GM12873 (cell line): Measurements from ENCODE around the gene MAPK8IP1.

Experiments used
- TF ChIP-seq, protein P1 (sequence below): IDR thresholded peaks from 2 replicates; pipeline ENCODE4 v1.5.1; 2012; ENCODE audit warnings: low read depth, mild to moderate bottlenecking, moderate library complexity, low read length, control low read depth; ENCODE audit not compliant: insufficient read depth; ENCODE audit errors: missing control alignments

MAPK8IP1 gene

DNA sequence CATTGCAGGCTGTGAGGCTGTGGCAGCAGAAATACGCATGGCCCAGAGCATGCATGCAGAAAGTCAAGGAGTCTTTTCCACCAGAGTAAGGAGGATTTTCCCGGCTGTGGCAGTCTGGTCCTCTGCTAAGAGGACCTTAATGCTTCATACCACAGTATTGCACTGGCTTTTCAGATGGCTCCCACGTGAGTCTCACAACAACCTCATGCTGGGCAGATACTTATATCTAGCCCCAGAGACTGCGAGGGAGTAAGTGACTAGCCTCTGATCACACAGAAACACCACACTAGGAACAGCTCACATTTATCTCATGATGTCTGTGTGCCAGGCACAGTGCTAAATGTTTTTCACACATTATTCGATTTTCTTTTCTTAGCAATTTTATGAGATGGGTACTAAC is 30.1 kb upstream of the MAPK8IP1 start:
- TF ChIP-seq, protein P1, sequence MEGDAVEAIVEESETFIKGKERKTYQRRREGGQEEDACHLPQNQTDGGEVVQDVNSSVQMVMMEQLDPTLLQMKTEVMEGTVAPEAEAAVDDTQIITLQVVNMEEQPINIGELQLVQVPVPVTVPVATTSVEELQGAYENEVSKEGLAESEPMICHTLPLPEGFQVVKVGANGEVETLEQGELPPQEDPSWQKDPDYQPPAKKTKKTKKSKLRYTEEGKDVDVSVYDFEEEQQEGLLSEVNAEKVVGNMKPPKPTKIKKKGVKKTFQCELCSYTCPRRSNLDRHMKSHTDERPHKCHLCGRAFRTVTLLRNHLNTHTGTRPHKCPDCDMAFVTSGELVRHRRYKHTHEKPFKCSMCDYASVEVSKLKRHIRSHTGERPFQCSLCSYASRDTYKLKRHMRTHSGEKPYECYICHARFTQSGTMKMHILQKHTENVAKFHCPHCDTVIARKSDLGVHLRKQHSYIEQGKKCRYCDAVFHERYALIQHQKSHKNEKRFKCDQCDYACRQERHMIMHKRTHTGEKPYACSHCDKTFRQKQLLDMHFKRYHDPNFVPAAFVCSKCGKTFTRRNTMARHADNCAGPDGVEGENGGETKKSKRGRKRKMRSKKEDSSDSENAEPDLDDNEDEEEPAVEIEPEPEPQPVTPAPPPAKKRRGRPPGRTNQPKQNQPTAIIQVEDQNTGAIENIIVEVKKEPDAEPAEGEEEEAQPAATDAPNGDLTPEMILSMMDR = no peak

- TF ChIP-seq, protein P1 = no peak
These were observed 29.4 kb upstream of the MAPK8IP1 start for GRCh38 chr11:45856044-45856468.

DNA sequence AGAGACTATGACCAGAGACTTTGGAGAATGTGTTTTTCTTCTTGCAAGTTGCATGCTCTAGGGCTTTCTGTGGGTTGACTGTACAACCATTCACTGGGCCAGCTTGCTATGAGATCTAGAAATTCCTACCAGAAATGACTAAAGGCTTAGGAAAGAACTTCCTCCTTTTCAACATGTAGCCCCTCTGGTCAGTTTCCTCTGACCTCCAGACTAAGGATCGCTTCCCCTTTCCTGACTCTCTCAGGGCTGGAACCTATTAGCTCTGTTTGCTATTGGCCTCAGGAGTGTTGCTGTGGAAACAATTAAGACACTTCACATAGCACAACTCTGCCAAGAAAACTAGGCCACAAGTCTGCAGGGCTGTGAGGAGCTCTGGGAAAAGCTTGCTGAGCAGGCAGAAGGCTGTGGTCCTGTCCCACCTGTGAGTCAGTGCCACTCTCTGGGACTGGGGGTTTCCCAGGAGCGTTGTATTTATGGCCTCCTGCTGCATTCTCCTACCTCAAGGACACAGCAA is 27.4 kb upstream of the MAPK8IP1 start:
- TF ChIP-seq, protein P1 = no peak

DNA sequence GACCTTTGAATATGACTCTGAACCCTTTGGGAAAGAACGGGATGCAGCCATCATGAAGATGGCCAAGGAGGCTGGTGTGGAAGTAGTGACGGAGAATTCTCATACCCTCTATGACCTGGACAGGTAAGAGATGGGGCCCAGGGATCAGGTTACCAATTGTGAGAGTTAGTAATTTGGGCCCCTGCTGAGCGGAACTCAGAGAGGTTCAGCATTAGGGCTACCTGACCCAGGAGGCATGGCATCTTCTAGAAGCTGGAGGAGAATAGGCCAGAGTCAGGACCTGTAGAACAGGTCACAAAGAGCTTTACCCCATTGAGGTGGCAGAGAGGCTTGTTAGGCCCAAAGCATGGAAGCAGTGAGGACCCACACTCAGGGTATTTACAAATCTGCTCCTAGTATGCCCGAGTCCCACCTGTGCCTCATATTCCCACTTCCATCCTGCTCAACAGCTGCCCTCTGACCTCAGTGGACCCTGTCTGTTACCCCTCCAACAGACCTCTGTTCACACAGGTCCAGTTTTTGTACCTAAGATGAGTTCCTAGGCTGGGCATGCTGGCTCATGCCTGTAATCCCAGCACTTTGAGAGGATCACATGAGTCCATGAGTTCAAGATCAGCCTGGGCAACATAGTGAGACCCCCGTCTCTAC is 26.6 kb upstream of the MAPK8IP1 start:
- TF ChIP-seq, protein P1 = no peak

DNA sequence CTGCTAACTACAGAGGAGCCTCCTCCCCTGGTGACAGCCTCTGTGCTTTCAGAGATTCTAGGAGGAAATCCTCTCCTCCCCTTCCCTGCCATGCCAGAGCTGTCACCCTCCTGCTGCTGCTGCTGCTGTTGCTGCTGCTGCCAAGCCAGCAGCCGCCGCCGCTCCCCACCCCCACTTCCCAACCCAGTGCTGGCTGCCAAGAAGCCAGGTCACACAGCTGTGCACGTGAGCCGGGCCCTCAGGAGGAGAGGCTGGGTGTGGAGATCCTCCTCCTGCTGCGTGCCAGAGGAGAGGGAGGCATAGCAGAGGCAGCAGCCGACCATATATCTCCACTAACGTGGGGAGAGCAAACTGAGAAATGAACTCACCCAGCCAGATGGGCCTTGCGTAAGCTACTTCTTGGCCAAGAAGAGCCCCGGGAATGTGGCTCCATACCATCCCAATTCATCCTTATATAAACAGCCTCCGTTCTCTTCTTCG is 25.8 kb upstream of the MAPK8IP1 start:
- TF ChIP-seq, protein P1 = no peak

- TF ChIP-seq, protein P1 = no peak
These were observed 25.1 kb upstream of the MAPK8IP1 start for GRCh38 chr11:45860348-45860747.

DNA sequence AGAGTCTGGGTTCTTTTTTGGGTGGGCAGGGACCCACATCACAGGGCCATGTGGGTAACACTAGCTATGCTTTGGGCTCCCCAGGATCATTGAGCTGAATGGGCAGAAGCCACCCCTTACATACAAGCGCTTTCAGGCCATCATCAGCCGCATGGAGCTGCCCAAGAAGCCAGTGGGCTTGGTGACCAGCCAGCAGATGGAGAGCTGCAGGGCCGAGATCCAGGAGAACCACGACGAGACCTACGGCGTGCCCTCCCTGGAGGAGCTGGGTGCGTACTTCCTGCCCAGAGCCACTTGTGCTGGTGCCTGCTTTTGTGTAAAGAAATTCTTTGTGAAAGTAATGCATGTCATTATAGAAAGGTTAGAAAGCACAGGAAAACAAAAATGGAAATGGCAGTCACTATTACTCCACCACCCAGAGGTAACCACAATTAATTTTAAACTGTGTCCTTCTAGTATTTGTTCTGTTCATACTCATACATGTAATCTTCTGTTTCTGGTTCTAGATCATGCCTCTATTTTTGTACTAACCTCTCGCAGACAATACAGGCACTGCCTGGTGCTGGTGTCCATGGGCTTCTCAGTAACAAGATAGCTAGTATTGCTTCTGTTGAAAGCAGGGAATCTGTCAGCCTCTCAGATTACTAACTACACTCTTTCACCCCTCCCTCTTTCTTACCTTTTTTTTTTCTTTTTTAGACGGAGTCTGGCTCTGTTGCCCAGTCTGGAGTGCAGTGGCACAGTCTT is 24.5 kb upstream of the MAPK8IP1 start:
- TF ChIP-seq, protein P1 = no peak
